D721Med (cell line): ENCODE results near the gene VAV1.

Source experiments
- DNase-seq: peaks from one replicate; pipeline ENCODE4 v3.0.0; 2011; ENCODE audit warnings: low spot score; ENCODE audit not compliant: insufficient read length
- FAIRE-seq: peaks from 2 replicates; lab custom pipeline; 2011; peaks lifted over from hg19 to GRCh38; lab: Jason Lieb, UNC
- TF ChIP-seq, protein P1 (sequence below): IDR thresholded peaks from 2 replicates; pipeline ENCODE4 v1.5.1; 2012; ENCODE audit warnings: mild to moderate bottlenecking, control low read depth; ENCODE audit not compliant: insufficient read depth; ENCODE audit errors: missing control alignments

The VAV1 gene

DNA sequence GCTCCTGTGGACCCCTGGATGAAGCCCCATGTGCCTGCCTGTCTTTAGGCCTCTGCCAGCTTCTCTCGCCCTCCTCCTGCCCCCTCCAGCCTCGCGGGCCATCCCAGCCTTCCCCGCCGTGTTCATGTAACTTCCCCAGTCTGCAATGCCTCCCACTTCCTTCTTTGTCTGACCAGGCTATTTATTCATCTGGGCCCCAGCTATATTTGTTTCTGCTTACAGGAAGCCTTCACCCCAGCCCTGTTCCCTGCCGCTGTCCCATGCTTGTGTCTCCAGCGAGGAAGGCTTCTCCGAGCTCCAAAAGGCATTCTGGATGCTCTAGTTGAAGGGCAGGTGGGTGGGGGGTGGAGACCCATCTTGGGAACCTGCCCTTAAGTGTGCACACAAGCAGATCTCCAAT is 44.2 kb upstream of the VAV1 start:
- DNase-seq (no peak), FAIRE-seq (no peak)
- TF ChIP-seq, protein P1, sequence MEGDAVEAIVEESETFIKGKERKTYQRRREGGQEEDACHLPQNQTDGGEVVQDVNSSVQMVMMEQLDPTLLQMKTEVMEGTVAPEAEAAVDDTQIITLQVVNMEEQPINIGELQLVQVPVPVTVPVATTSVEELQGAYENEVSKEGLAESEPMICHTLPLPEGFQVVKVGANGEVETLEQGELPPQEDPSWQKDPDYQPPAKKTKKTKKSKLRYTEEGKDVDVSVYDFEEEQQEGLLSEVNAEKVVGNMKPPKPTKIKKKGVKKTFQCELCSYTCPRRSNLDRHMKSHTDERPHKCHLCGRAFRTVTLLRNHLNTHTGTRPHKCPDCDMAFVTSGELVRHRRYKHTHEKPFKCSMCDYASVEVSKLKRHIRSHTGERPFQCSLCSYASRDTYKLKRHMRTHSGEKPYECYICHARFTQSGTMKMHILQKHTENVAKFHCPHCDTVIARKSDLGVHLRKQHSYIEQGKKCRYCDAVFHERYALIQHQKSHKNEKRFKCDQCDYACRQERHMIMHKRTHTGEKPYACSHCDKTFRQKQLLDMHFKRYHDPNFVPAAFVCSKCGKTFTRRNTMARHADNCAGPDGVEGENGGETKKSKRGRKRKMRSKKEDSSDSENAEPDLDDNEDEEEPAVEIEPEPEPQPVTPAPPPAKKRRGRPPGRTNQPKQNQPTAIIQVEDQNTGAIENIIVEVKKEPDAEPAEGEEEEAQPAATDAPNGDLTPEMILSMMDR: no peak

DNA sequence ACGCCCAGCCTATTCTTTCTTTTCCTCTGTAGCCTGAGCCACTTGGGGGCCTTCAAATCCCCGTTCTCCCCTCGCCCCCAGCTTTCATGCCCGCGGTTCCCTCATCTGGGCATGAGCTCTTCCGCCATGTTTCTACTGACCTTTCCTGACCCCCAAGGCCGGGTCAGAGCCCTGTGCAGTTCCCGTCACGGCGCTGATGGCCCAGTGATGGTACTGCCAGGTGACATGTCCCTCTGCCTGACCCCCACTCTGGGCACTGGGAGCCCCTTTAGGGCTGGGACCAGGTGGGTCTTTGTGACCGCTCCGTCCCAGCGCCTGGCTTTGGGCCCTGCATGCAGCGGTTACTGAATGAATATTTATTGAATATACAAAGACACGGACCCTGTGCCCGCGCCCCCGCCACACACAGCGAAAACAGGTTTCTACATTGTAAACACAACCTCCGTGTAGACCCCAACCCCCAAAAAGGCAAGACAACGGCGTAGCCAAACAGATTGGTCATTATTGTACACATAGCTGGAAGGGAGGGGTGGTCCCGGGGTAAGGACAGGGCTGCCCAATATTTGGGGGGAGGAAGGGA is 42.8 kb upstream of the VAV1 start:
- DNase-seq (no peak), FAIRE-seq (no peak)
- TF ChIP-seq, protein P1: no peak

DNA sequence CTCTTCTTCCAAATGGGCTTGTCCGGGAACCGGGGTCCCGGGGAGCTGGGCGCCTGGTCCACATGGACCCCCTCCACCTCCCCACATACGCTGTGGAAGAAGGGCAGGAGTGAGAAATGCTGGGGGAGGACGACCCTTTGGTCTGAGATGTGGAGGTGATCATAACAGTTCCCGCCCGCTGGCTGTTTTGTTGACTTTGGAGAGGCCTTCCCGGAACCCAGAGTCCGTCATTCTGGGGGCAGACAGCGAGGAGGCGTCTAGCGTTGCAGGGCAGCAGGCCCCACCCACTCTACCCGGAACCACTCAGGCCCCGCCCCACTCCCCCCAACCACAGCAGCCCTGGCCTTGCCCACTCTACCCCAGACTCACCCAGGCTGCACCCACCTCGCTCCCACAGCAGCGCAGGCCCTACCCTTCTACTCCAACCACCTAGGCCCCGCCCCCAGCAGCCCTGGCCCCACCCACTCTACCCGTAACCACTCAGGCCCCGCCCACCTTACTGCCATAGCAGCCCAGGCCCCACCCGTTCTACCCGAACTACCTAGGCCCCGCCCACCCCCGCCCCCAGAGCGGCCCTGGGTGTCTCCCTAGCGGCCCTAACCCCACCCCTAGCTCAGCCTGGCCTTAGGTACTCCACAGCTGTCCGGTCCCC is 42.2 kb upstream of the VAV1 start:
- FAIRE-seq: no peak

DNA sequence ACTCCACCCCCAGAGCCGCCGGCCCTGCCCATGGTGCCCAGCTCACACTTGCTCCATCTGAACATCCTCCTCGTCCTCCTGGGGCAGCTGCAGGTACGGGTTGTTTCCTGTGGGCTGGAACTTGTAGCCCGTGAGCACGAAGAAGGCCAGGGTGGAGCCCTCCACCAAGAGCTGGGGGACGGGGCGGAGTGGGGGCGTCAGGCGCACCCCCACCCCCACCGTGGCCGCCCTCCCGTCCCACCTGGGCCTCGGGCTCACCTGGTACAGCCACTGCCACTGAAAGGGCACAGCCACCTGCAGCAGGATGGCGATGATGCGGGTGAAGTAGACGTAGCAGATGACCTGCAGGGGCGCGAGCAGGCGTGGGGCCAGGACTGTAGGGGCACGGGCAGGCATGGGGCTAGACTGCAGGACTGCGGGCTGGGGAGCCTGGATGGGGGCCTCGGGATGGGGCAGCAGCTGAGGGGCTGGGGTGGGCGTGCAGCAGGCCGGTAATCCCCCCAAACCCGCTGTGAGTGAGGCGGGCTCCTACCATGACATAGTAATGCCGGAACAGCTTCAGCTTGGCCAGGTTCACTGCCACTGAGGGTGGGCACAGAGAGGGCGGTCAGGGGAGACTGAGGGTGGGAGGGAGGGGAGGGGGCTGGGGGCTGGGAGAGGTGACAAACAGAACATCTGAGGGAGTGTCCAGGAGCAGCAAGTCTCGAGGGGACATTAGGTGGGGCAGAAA is 41.4 kb upstream of the VAV1 start:
- no peak for DNase-seq
- FAIRE-seq: no peak
- TF ChIP-seq, protein P1: no peak

More for the DNA sequence above, 42.2 kb upstream of the VAV1 start:
- TF ChIP-seq, protein P1: no peak
- DNase-seq: no peak

DNA sequence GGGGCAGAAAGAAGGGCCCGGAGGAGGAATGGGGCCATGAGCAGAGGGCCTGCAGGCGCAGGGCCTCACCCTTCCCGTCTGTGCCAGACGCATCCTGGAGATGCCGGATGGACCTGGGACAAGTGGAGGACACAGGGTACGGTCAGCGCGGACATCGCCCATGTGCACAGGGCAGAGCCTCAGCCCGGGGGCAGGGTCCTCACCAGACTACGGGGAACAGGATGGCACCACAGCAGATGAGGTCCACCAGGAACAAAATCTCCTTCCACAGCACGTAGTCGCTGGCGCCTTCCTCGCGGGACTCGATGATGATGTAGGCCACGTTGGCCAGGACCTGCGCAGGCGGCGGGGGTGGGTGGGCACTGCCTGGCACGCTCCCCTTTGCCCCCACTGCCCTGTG is 40.7 kb upstream of the VAV1 start:
- no peak for FAIRE-seq
- no peak for DNase-seq
- TF ChIP-seq, protein P1: no peak

DNA sequence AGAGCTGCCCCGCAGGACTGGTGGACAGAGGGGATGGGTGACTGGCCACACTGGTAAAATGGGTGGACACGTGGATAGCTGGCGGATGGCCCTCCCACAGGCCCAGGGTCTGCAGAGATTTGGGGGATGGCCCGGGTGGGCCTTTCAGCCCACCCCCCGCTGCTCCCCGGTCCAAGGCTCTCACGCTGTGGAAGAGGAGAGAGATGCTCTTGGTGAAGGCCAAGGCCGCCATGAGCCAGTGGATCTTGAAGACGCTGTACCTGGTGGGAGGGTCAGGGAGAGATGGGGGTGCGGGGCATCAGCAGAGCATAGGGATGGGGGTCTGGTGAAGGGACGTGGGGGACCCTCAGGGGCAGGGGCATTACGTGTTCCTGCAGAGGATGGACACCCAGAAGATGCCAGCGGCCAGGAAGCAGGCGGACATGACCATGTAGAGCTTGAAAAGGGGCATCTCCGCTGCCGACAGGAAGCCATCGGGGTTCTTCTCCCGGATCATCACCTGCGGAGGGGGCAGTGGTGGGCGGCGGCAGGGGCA is 39.6 kb upstream of the VAV1 start:
- DNase-seq (no peak), FAIRE-seq (no peak)
- TF ChIP-seq, protein P1: no peak
